SK-N-SH (cell line): ENCODE measurements around the gene POC5. TPM values are rescaled to one million over a fixed set of nuclear protein-coding genes. Genes with fewer than 3 reads are reported as not detected.

Experiments
- CTCF ChIA-PET: fragments of 300-600, 350-600 bp; formaldehyde crosslinking; extraction: SDS; loops from one replicate; lab custom pipeline; 2021; lab: Yijun Ruan, JAX
- POLR2A ChIA-PET: fragments of 350-600 bp; sonication (Branson Sonifier 250); formaldehyde crosslinking; extraction: SDS; loops from one replicate; lab custom pipeline; 2020; ENCODE audit warnings: antibody characterized with exemption, inconsistent platforms; lab: Yijun Ruan, JAX
- DNase-seq: peaks from one replicate; pipeline ENCODE4 v3.0.0; 2012
- H2AFZ ChIP-seq: fragments of 200-600 bp; sonication (generic); 2 replicates; pipeline ENCODE4 v1.8.1; 2016; ENCODE audit warnings: antibody characterized with exemption, mild to moderate bottlenecking, low read depth
- H3F3A ChIP-seq: fragments of 200-600 bp; sonication (generic); replicated peaks from 2 replicates; pipeline ENCODE3; 2016; ENCODE audit warnings: antibody characterized with exemption, mild to moderate bottlenecking; ENCODE audit not compliant: insufficient read depth
- H3K27ac ChIP-seq, 2 experiments: fragments of 200-500 bp in 1 of 2; fragments of 200-600 bp in 1 of 2; sonication (Bioruptor generic) in 1 of 2; sonication (generic), shearing (Covaris generic) in 1 of 2; 2 replicates each; pipeline versions ENCODE4 v1.5.1 to v1.6.1; 2014 to 2016; ENCODE audit warnings: low read depth in 2 of 2, inconsistent platforms in 1 of 2, low read length in 1 of 2, mild to moderate bottlenecking in 1 of 2, mixed read lengths in 1 of 2
- H3K27me3 ChIP-seq: fragments of 200-600 bp; sonication (generic), shearing (Covaris generic); 2 replicates; pipeline ENCODE4 v1.6.1; 2016; ENCODE audit warnings: mixed run types; ENCODE audit not compliant: insufficient read depth
- H3K36me3 ChIP-seq, 2 experiments: fragments of 200-500 bp in 1 of 2; fragments of 200-600 bp in 1 of 2; sonication (Bioruptor generic) in 1 of 2; sonication (generic) in 1 of 2; replicated peaks in 1 of 2; 2 replicates each; pipeline versions ENCODE3 to v1.5.1; 2014 to 2016; ENCODE audit warnings: low read length in 1 of 2, mild to moderate bottlenecking in 1 of 2; ENCODE audit not compliant: insufficient read depth in 2 of 2, control insufficient read depth in 1 of 2
- H3K4me1 ChIP-seq, 2 experiments: fragments of 200-500 bp in 1 of 2; fragments of 200-600 bp in 1 of 2; sonication (Bioruptor generic) in 1 of 2; sonication (generic), shearing (Covaris generic) in 1 of 2; 2 replicates each; pipeline versions ENCODE4 v1.5.1 to v1.6.1; 2014 to 2016; ENCODE audit warnings: low read depth in 1 of 2, low read length in 1 of 2, mixed run types in 1 of 2; ENCODE audit not compliant: insufficient read depth in 2 of 2, control insufficient read depth in 1 of 2
- H3K4me2 ChIP-seq: fragments of 200-600 bp; sonication (generic), shearing (Covaris generic); 2 replicates; pipeline ENCODE4 v1.6.1; 2017; ENCODE audit warnings: mixed run types
- H3K4me3 ChIP-seq, 2 experiments: fragments of 200-500 bp in 1 of 2; fragments of 200-600 bp in 1 of 2; sonication (Bioruptor generic) in 1 of 2; sonication (generic), shearing (Covaris generic) in 1 of 2; 2 replicates each; pipeline versions ENCODE4 v1.5.1 to v1.8.1; 2014 to 2016; ENCODE audit warnings: low read depth in 2 of 2, inconsistent platforms in 1 of 2, low read length in 1 of 2, mild to moderate bottlenecking in 1 of 2, mixed read lengths in 1 of 2, moderate library complexity in 1 of 2
- H3K79me2 ChIP-seq: fragments of 200-600 bp; sonication (generic); 2 replicates; pipeline ENCODE4 v1.8.1; 2017; ENCODE audit warnings: mild to moderate bottlenecking; ENCODE audit not compliant: insufficient read depth
- H3K9ac ChIP-seq: fragments of 200-600 bp; sonication (generic); 2 replicates; pipeline ENCODE4 v1.6.1; 2017; ENCODE audit warnings: mixed run types
- H3K9me2 ChIP-seq: fragments of 200-600 bp; sonication (generic); 2 replicates; pipeline ENCODE4 v1.6.1; 2017; ENCODE audit warnings: mixed run types
- H3K9me3 ChIP-seq: fragments of 200-600 bp; sonication (generic); 2 replicates; pipeline ENCODE4 v1.6.1; 2017; ENCODE audit warnings: mixed run types, mild to moderate bottlenecking, moderate library complexity
- H4K20me1 ChIP-seq: fragments of 200-600 bp; sonication (generic); 2 replicates; pipeline ENCODE4 v1.6.1; 2017; ENCODE audit warnings: mild to moderate bottlenecking, mixed run types; ENCODE audit not compliant: insufficient read depth
- IRF3 ChIP-seq: fragments of 150-350 bp; IDR thresholded peaks from 2 replicates; pipeline ENCODE4 v1.6.1; 2016; ENCODE audit warnings: mild to moderate bottlenecking, low read depth, low read length
- PBX3 ChIP-seq: IDR thresholded peaks from 2 replicates; pipeline ENCODE4; 2012
- RAD21 ChIP-seq: IDR thresholded peaks from 2 replicates; pipeline ENCODE4 v1.6.1; 2012; ENCODE audit warnings: mild to moderate bottlenecking, low read length
- SMC3 ChIP-seq: IDR thresholded peaks from 2 replicates; pipeline ENCODE4 v1.6.1; 2012; ENCODE audit warnings: low read depth, low read length, improper control_type of control experiment
- TAF1 ChIP-seq: IDR thresholded peaks from 2 replicates; pipeline ENCODE4 v1.6.1; 2012; ENCODE audit warnings: low read depth, mild to moderate bottlenecking, low read length, moderate library complexity, borderline replicate concordance
- USF2 ChIP-seq: fragments of 150-350 bp; IDR thresholded peaks from 2 replicates; pipeline ENCODE4 v1.6.1; 2017; ENCODE audit warnings: antibody characterized with exemption, low read length, low read depth, borderline replicate concordance
- WGBS: methylation state at CpG from one replicate; pipeline ENCODE4 v1.1.6; 2017; ENCODE audit warnings: low lambda C conversion rate; 5-methylcytosine and 5-hydroxymethylcytosine counted together
- polyA plus RNA-seq, 3 experiments: library from polyadenylated mRNA; depleted of rRNA; stranded (reverse); fragments of >200 nt; gene quantifications; 2 replicates each; pipeline ENCODE4 v1.2.3, GENCODE V29; 2012

The POC5 gene
- polyA plus RNA-seq, 1 of the 3 experiments (the other 2 are of a cell fraction), result 15.9 TPM

GRCh38 chr5:75690669-75691068, 26.6 kb downstream of the POC5 start (continued):
- TF ChIP-seq PBX3 (no peak), TAF1 (no peak)

GRCh38 chr5:75686480-75686879, 30.8 kb downstream of the POC5 start:
- POLR2A ChIA-PET, result no interaction called here
- CTCF ChIA-PET, result interaction anchor here (1.0 kb wide), 1 partner anchor 61 kb away, joined by 3 read pairs; no protein-coding TSS in a partner anchor
- no peaks in the 10 kb centered on the region for H4K20me1 ChIP-seq

GRCh38 chr5:75685141-75685540, 32.1 kb downstream of the POC5 start:
- H2AFZ ChIP-seq, result no peak overlapping the region
- DNase-seq, result no peak
- no peak overlapping the region for H3K4me3 ChIP-seq
- ChIA-PET CTCF (interaction anchor here (1.5 kb wide), 1 partner anchor 348 kb away, joined by 5 read pairs; the partner anchor contains the start of gene HMGCR), POLR2A (no interaction called here)
- no peaks in the 10 kb centered on the region for H3K27me3 ChIP-seq
- no peak for TF ChIP-seq TAF1
- no peak for TF ChIP-seq SMC3
- no peak for TF ChIP-seq PBX3
- H3K4me1 ChIP-seq, result peaks cover 4 to 5% of the 10 kb centered on the region in 2 experiments; a peak in 2 of 4 replicates
- H3K9me2 ChIP-seq, result no peaks in the 10 kb centered on the region
- H3K79me2 ChIP-seq, result no peaks in the 10 kb centered on the region
- no peaks in the 10 kb centered on the region for H4K20me1 ChIP-seq
- no peak overlapping the region for H3K9ac ChIP-seq
- no peak overlapping the region for H3K4me2 ChIP-seq
- H3K9me3 ChIP-seq, result no peaks in the 10 kb centered on the region
- H3F3A ChIP-seq, result peaks cover 4% of the 10 kb centered on the region
- H3K36me3 ChIP-seq, result peaks cover 35 to 39% of the 10 kb centered on the region in 2 experiments
- WGBS, result 97% methylated on average over 11 of the region's 11 CpGs
- H3K27ac ChIP-seq, result no peak overlapping the region

More at GRCh38 chr5:75686480-75686879, 30.8 kb downstream of the POC5 start:
- no peak overlapping the region for H3K4me2 ChIP-seq
- H2AFZ ChIP-seq, result no peak overlapping the region
- no peak for TF ChIP-seq RAD21
- TF ChIP-seq IRF3, result no peak
- no peak for TF ChIP-seq USF2
- H3K27ac ChIP-seq, result no peak overlapping the region
- H3K79me2 ChIP-seq, result no peaks in the 10 kb centered on the region
- H3K27me3 ChIP-seq, result no peaks in the 10 kb centered on the region
- no peak overlapping the region for H3K9ac ChIP-seq
- no peaks in the 10 kb centered on the region for H3K9me2 ChIP-seq
- peaks cover 40 to 52% of the 10 kb centered on the region in 2 experiments for H3K36me3 ChIP-seq
- peaks cover 0 to 5% of the 10 kb centered on the region in 2 experiments; a peak in 1 of 4 replicates for H3K4me1 ChIP-seq
- no peak for DNase-seq
- no peaks in the 10 kb centered on the region for H3K9me3 ChIP-seq
- H3K4me3 ChIP-seq, result no peak overlapping the region
- H3F3A ChIP-seq, result peaks cover 4% of the 10 kb centered on the region
